K562 (cell line): Measurements from ENCODE around the gene PPM1L. TPM values are rescaled to one million over a fixed set of nuclear protein-coding genes. Genes with fewer than 3 reads are reported as not detected.

Experiments used
- ATAC-seq: fragments of 200-7000 bp; cut with Tn5 transposase; 3 replicates; pipeline ENCODE4 v1.9.1; 2020; ENCODE audit warnings: moderate library complexity
- BruUV-seq: library from RNA; stranded (reverse); fragments of 400-500 nt; replicated peaks from 2 replicates; lab custom pipeline; 2021; lab: Mats Ljungman, UMichigan
- CTCF ChIA-PET: fragments of 300-600 bp; formaldehyde crosslinking; extraction: SDS; loops from one replicate; lab custom pipeline; 2021; ENCODE audit warnings: low intra/inter-chr PET ratio; lab: Yijun Ruan, JAX
- POLR2A ChIA-PET: fragments of 300-600, 350-650 bp; sonication (Branson Sonifier 250); formaldehyde crosslinking; extraction: SDS; loops from one replicate; lab custom pipeline; 2021; ENCODE audit warnings: antibody characterized with exemption, inconsistent platforms; lab: Yijun Ruan, JAX
- DNase-seq, 4 experiments: peaks; one replicate each; pipeline versions ENCODE4 v3.0.0 to v3.0.0-alpha.2; 2011 to 2018; ENCODE audit warnings: low spot score in 3 of 4, mixed read lengths in 3 of 4; ENCODE audit errors: extremely low read depth in 1 of 4
- FAIRE-seq: peaks from 2 replicates; lab custom pipeline; 2011; peaks lifted over from hg19 to GRCh38; lab: Jason Lieb, UNC
- H2AFZ ChIP-seq: 2 replicates; pipeline ENCODE4 v1.6.0; 2011; ENCODE audit warnings: low read depth, low read length, control low read depth, inconsistent platforms
- H3K27ac ChIP-seq: fragments of 200-600 bp; 3 replicates; pipeline ENCODE4 v1.8.0; 2011; ENCODE audit warnings: low read depth, mild to moderate bottlenecking, control low read depth, inconsistent platforms, low read length, moderate library complexity, mixed read lengths; ENCODE audit errors: extremely low read depth
- H3K27me3 ChIP-seq, 2 experiments: fragments of 300-600 bp in 1 of 2; 2 replicates in 1 of 2; 3 replicates in 1 of 2; pipeline versions ENCODE4 v1.6.0 to v1.8.0; 2011; ENCODE audit warnings: inconsistent platforms in 2 of 2, low read length in 2 of 2, mild to moderate bottlenecking in 1 of 2, mixed read lengths in 1 of 2, moderate library complexity in 1 of 2; ENCODE audit not compliant: control insufficient read depth in 2 of 2, insufficient read depth in 2 of 2
- H3K36me3 ChIP-seq: fragments of 300-600 bp; 3 replicates; pipeline ENCODE4 v1.8.0; 2011; ENCODE audit warnings: mild to moderate bottlenecking, low read length, inconsistent platforms; ENCODE audit not compliant: control insufficient read depth, insufficient read depth
- H3K4me1 ChIP-seq, 2 experiments: fragments of 200-600 bp in 1 of 2; replicated peaks in 1 of 2; 2 replicates in 1 of 2; 3 replicates in 1 of 2; pipeline versions ENCODE4 v1.5.1 to v1.8.0; 2011; ENCODE audit warnings: inconsistent platforms in 2 of 2, low read length in 2 of 2, mild to moderate bottlenecking in 1 of 2, mixed read lengths in 1 of 2, moderate library complexity in 1 of 2; ENCODE audit not compliant: control insufficient read depth in 2 of 2, insufficient read depth in 2 of 2
- H3K4me2 ChIP-seq: 2 replicates; pipeline ENCODE4 v1.6.1; 2011; ENCODE audit warnings: low read length, control low read depth, inconsistent platforms, mixed read lengths; ENCODE audit not compliant: insufficient read depth
- H3K4me3 ChIP-seq: fragments of 200-600 bp; sonication (generic), shearing (Covaris generic); 2 replicates; pipeline ENCODE4 v1.5.1; 2016; ENCODE audit warnings: control low read depth, inconsistent platforms
- H3K79me2 ChIP-seq: fragments of 200-600 bp; 3 replicates; pipeline ENCODE4 v1.8.0; 2011; ENCODE audit warnings: low read length, inconsistent platforms; ENCODE audit not compliant: control insufficient read depth, insufficient read depth
- H3K9ac ChIP-seq, 2 experiments: 2 replicates each; pipeline versions ENCODE4 v1.6.0 to v1.6.1; 2011; ENCODE audit warnings: low read depth in 2 of 2, low read length in 2 of 2, control low read depth in 1 of 2, inconsistent platforms in 1 of 2, mild to moderate bottlenecking in 1 of 2, mixed read lengths in 1 of 2; ENCODE audit not compliant: insufficient read depth in 1 of 2
- H3K9me1 ChIP-seq: one replicate; pipeline ENCODE4 v1.6.0; 2011; ENCODE audit warnings: inconsistent platforms, mild to moderate bottlenecking, low read length, moderate library complexity; ENCODE audit not compliant: control insufficient read depth, insufficient read depth
- H3K9me3 ChIP-seq: replicated peaks from 2 replicates; pipeline ENCODE4 v1.5.1; 2011; ENCODE audit warnings: low read depth, low read length, inconsistent platforms; ENCODE audit not compliant: control insufficient read depth, insufficient read depth
- H4K20me1 ChIP-seq: replicated peaks from 2 replicates; pipeline ENCODE4 v1.6.1; 2011; ENCODE audit warnings: low read length, inconsistent platforms, mixed read lengths; ENCODE audit not compliant: control insufficient read depth, insufficient read depth
- CEBPG ChIP-seq, 3 experiments: fragments of 200-800 bp in 1 of 3; sonication (Bioruptor generic) in 1 of 3; sonication (generic) in 1 of 3; formaldehyde crosslinking in 1 of 3; IDR thresholded peaks in 2 of 3; conservative IDR thresholded peaks in 1 of 3; 2 replicates each; pipeline versions ENCODE4 v1.6.1 to v1.8.0; 2016 to 2022; ENCODE audit warnings: missing compliant biosample characterization in 2 of 3, missing genetic modification characterization in 2 of 3, mild to moderate bottlenecking in 1 of 3, missing genetic modification reagents in 1 of 3
- L3MBTL2 ChIP-seq: fragments of 450-650 bp; IDR thresholded peaks from 2 replicates; pipeline ENCODE4 v1.6.1; 2016; ENCODE audit warnings: mild to moderate bottlenecking, moderate library complexity
- ZNF263 ChIP-seq: sonication (generic); formaldehyde crosslinking; IDR thresholded peaks from 2 replicates; pipeline ENCODE4 v1.8.0; 2022; ENCODE audit warnings: mild to moderate bottlenecking, missing genetic modification reagents, borderline replicate concordance
- WGBS: fragments of 100-300 bp; shearing (Covaris generic); methylation state at CpG from one replicate; pipeline ENCODE4 v1.1.6; 2016; ENCODE audit warnings: low coverage, mixed read lengths; ENCODE audit not compliant: insufficient coverage; ENCODE audit errors: missing lambda C conversion rate; 5-methylcytosine and 5-hydroxymethylcytosine counted together
- in situ Hi-C: fragments of 300-500 bp; cut with MboI; formaldehyde crosslinking; loops from 4 replicates; pipeline ENCODE4 v1.15.0; 2018; ENCODE audit warnings: inconsistent platforms, mixed read lengths
- intact Hi-C: fragments of 100-400 bp; cut with micrococcal nuclease; formaldehyde crosslinking; loops from 2 replicates; pipeline ENCODE4 v1.14.2; 2022
- polyA plus RNA-seq, 8 experiments: library from polyadenylated mRNA; depleted of rRNA in 4 of 8; stranded (reverse) in 5 of 8; unstranded in 3 of 8; fragments of >200 nt; fragmentation: Nextera tagmentation in 2 of 8; fragmentation: Illumina TruSeq in 1 of 8; extraction: Ambion mirVana in 2 of 8; extraction: Trizol in 1 of 8; gene quantifications; 2 replicates each; pipeline versions ENCODE4 v1.2.1 to v1.2.3, GENCODE V29; 2011 to 2014; ENCODE audit warnings: inconsistent platforms in 1 of 8, missing spikeins in 1 of 8
- total RNA-seq, 7 experiments: library from RNA; depleted of rRNA in 6 of 7; stranded (reverse); fragments of >200 nt in 6 of 7; fragmentation: Illumina TruSeq in 2 of 7; extraction: Trizol in 2 of 7; gene quantifications; 2 replicates each; pipeline versions ENCODE4 v1.2.1 to v1.2.3, GENCODE V29; 2011 to 2021; ENCODE audit warnings: low replicate concordance in 1 of 7
- TF ChIP-seq, protein P1 (sequence below): fragments of 250-450 bp; sonication (Bioruptor Pico); IDR thresholded peaks from 2 replicates; pipeline ENCODE4 v1.5.0; 2020; ENCODE audit warnings: mild to moderate bottlenecking

PPM1L gene
- total and polyA plus RNA-seq, 9 of the 15 experiments (the other 6 are each of a cell fraction or from before 2014, with no cell fraction given) = 0.01 to 0.41 (median 0.14) TPM

DNA sequence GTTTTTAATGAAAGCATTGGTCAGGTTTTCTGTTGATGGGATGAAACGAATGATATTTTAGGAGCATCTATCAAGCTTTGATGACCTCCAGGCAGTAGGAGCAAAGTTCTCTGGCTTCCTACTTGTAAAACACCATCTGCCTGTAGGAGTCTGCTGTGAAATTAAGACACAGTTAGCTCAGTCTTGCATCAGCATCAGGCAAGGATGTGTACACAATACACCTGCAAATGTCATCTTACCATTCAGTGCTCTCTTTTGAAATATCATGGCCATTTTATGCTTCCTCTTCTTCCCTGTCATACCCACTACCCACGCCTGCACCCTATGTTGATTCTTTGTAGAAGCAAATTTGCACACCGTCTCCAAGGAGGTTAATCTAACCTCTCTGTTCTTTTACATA is 310.9 kb downstream of the PPM1L start:
- Histone ChIP-seq H3K9me3 (no peaks in the 10 kb centered on the region), H3K27me3 (no peaks in the 10 kb centered on the region), H3K4me1 (no peaks in the 10 kb centered on the region; a peak in 1 of 5 replicates), H3K79me2 (no peaks in the 10 kb centered on the region), H3K36me3 (no peaks in the 10 kb centered on the region), H4K20me1 (no peaks in the 10 kb centered on the region), H3K27ac (no peak overlapping the region), H3K9ac (no peak overlapping the region), H3K4me3 (no peak overlapping the region), H3K4me2 (no peak overlapping the region), H2AFZ (no peak overlapping the region), H3K9me1 (no peaks in the 10 kb centered on the region)
- DNase-seq (no peak), ATAC-seq (peak; percentile 51; the same call in 2 of the 3 replicates), FAIRE-seq (no peak)
- ChIA-PET CTCF (no interaction called here), POLR2A (no interaction called here)
- BruUV-seq = no TSS peak
- in situ Hi-C loops (no loop called here), intact Hi-C loops (no loop called here)
- WGBS = 2% methylated on average over 3 of the region's 3 CpGs
- TF ChIP-seq L3MBTL2 (no peak), CEBPG (CRISPR knock-in tag; IDR thresholded peaks at IDR 0.05) (no peak), CEBPG (tag; conservative IDR thresholded peaks at IDR 0.05 in 1 of 2, IDR thresholded peaks at IDR 0.05 in 1 of 2) (peak; percentile 21 to 55; a peak in 2 of 4 replicates), ZNF263 (no peak)
- TF ChIP-seq, protein P1, sequence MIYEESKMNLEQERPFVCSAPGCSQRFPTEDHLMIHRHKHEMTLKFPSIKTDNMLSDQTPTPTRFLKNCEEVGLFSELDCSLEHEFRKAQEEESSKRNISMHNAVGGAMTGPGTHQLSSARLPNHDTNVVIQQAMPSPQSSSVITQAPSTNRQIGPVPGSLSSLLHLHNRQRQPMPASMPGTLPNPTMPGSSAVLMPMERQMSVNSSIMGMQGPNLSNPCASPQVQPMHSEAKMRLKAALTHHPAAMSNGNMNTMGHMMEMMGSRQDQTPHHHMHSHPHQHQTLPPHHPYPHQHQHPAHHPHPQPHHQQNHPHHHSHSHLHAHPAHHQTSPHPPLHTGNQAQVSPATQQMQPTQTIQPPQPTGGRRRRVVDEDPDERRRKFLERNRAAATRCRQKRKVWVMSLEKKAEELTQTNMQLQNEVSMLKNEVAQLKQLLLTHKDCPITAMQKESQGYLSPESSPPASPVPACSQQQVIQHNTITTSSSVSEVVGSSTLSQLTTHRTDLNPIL (CRISPR knock-in tag) = no peak
